HUES64 (cell line): Measurements from ENCODE around the gene ASL.
"Not testable (repeated sequence)": the region's sequence is repeated elsewhere in the genome, so short reads cannot be mapped to it uniquely, and the experiment has no call there.

Experiments used
- H3K27ac ChIP-seq: 2 replicates; pipeline ENCODE4 v1.7.0; 2013; ENCODE audit warnings: low read depth, low read length, inconsistent platforms
- H3K27me3 ChIP-seq: 2 replicates; pipeline ENCODE4 v1.6.1; 2013; ENCODE audit warnings: mild to moderate bottlenecking, low read length; ENCODE audit not compliant: insufficient read depth
- H3K36me3 ChIP-seq: 2 replicates; pipeline ENCODE4 v1.6.1; 2013; ENCODE audit warnings: mild to moderate bottlenecking, low read length; ENCODE audit not compliant: insufficient read depth
- H3K4me1 ChIP-seq: 2 replicates; pipeline ENCODE4 v1.6.1; 2013; ENCODE audit warnings: mild to moderate bottlenecking, low read length, moderate library complexity; ENCODE audit not compliant: insufficient read depth
- H3K4me3 ChIP-seq: 2 replicates; pipeline ENCODE4 v1.5.1; 2013; ENCODE audit warnings: mild to moderate bottlenecking, low read length, moderate library complexity
- H3K9ac ChIP-seq: 2 replicates; pipeline ENCODE4 v1.6.1; 2013; ENCODE audit warnings: mild to moderate bottlenecking, low read depth, low read length
- H3K9me3 ChIP-seq: 2 replicates; pipeline ENCODE4 v1.6.1; 2013; ENCODE audit warnings: low read depth, low read length; ENCODE audit not compliant: insufficient read depth
- WGBS: fragments of 150-250, 120-280 bp; methylation state at CpG from one replicate; pipeline ENCODE4 v1.1.7; 2013; ENCODE audit warnings: missing lambda C conversion rate; 5-methylcytosine and 5-hydroxymethylcytosine counted together

Gene ASL

DNA sequence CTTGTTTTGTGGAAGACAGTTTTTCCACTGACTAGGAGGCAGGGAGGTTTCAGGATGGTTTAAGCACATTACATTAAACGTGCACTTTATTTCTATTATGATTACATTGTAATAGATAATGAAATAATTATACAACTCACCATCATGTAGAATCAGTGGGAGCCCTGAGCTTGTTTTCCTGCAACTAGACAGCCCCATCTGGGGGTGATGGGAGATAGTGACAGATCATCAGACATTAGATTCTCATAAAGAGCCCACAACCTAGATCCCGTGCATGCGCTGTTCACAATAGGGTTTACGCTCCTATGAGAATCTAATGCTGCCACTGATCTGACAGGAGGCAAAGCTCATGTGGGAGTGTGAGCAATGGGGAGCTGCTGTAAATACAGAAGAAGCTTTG is 25.7 kb upstream of the ASL start:
- H3K36me3 ChIP-seq, H3K9me3 ChIP-seq, H3K9ac ChIP-seq, H3K27ac ChIP-seq, H3K4me3 ChIP-seq, H3K27me3 ChIP-seq, H3K4me1 ChIP-seq: not testable (repeated sequence)
- 95% methylated on average over 3 of the region's 4 CpGs for WGBS

DNA sequence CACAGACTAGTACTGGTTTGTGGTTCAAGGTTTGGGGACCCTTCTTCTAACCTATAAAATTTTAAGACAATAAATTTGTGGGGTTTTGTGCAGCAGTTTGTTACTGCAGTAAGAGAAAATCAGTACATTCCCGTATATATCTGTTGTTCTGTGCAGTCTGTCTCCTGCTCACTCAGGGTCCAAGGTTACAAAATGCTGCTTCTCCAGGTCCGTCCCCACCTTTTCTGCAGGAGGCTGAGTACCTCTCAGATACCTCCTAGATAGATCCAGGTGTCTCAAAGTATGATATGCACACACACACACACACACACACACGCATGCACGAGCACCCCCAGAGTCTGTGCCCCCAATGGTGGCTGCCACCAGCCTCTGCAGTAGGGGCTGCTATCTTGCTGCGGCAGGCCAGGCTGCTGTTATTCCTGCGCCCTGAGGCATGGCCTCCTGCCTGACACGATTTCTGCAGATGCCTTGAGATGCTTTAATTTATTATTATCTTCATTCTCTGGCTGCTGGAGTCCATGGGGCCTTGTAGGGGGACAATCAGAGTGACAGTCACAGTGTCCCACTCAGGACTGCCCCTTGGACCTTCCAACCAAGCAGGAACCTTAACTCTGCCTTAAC is 25.2 kb upstream of the ASL start:
- Histone ChIP-seq H3K27ac (no peak overlapping the region), H3K27me3 (no peaks in the 10 kb centered on the region), H3K4me3 (no peak overlapping the region), H3K36me3 (no peaks in the 10 kb centered on the region), H3K9ac (no peak overlapping the region), H3K9me3 (no peaks in the 10 kb centered on the region), H3K4me1 (no peaks in the 10 kb centered on the region)
- 92% methylated on average over 6 of the region's 7 CpGs for WGBS

DNA sequence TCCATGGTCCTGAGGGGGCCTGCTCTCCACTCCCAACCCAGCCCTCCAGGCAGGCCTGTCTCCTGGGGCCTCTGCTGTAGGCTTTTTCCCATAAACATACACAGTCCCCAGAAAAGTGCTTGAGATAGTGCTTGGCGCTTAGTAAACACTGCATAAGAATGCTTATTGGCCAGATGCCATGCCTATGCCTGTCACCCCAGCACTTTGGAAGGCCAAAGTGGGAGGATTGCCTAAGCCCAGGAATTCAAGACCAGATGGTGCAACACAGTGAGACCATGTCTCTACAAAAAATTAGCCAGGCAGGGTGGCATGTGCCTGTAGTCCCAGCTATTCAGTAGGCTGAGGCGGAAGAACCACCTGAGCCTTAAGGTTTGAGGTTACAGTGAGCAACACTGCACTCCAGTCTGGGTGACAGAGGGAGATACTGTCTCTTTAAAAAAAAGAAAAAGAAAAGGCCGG is 24.6 kb upstream of the ASL start:
- H3K27ac ChIP-seq, result no peak overlapping the region
- no peaks in the 10 kb centered on the region for H3K9me3 ChIP-seq
- no peak overlapping the region for H3K9ac ChIP-seq
- H3K4me1 ChIP-seq, result no peaks in the 10 kb centered on the region
- H3K4me3 ChIP-seq, result no peak overlapping the region
- 85% methylated on average over 3 of the region's 3 CpGs for WGBS
- no peaks in the 10 kb centered on the region for H3K36me3 ChIP-seq
- no peaks in the 10 kb centered on the region for H3K27me3 ChIP-seq

DNA sequence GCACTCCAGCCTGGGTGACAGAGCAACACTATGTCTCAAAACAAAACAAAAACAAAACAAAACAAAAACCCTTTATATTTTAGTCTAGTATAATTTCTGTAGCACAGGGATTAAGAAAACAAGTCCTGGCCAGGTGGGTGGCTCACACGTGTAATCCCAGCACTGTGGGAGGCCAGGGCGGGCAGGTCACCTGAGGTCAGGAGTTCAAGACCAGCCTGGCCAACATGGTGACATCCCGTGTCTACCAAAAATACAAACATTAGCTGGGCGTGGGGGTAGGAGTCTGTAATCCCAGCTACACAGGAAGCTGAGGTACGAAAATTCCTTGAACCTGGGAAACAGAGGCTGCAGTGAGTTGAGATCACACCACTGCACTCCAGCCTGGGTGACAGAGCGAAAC is 23.2 kb upstream of the ASL start:
- no peaks in the 10 kb centered on the region for H3K27me3 ChIP-seq
- 82% methylated on average over 5 of the region's 6 CpGs for WGBS

DNA sequence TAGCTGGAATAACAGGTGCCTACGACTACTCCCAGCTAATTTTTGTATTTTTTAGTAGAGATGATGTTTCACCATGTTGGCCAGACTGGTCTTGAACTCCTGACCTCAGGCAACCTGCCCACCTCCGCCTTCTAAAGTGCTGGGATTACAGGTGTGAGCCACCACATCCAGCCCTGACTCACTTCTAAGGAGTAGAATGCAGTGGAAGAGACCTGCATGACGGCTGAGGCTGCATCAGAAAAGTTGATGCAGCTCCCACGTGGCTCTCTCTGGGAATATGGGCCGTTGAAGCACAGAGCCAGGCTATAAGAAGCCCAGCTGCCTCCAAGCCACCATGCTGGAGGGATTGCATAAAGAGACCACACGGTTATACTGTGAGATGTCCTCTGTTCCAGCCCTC is 21.6 kb upstream of the ASL start:
- Histone ChIP-seq H3K9me3 (no peaks in the 10 kb centered on the region), H3K36me3 (no peaks in the 10 kb centered on the region), H3K9ac (no peak overlapping the region), H3K27me3 (no peaks in the 10 kb centered on the region), H3K4me3 (no peak overlapping the region), H3K27ac (no peak overlapping the region), H3K4me1 (no peaks in the 10 kb centered on the region)
- 91% methylated on average over 6 of the region's 6 CpGs for WGBS

More for the DNA sequence above, 23.2 kb upstream of the ASL start:
- Histone ChIP-seq H3K36me3 (no peaks in the 10 kb centered on the region), H3K4me1 (no peaks in the 10 kb centered on the region), H3K9me3 (no peaks in the 10 kb centered on the region), H3K4me3 (no peak overlapping the region), H3K9ac (no peak overlapping the region), H3K27ac (no peak overlapping the region)

DNA sequence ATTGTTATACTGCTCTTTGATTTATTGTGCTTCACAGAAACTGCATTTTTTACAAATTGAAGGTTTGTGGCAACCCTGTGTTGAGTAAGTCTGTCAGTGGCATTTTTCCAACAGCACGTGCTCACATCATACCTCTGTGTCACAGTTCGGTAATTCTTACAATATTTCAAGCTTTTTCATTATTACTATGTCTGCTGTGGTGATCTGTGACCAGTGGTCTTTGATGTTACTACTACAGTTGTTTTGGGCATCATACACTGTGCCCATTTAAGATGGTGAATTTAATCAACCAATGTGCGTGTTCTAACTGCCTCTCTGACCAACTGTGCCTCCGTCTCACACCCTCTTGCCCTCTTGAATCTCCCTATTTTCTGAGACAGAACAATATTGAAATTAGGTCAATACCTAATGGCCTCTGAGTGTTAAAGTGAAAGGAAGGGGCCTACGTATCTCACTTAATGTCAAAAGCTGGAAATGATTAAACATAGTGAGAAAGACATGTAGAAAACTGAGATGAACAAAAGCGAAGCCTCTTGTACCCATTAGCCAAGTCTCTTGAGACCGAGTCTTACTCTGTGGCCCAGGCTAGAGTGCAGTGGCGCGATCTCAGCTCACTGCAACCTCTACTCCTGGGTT is 20.2 kb upstream of the ASL start:
- no peaks in the 10 kb centered on the region for H3K4me1 ChIP-seq
- no peaks in the 10 kb centered on the region for H3K36me3 ChIP-seq
- no peak overlapping the region for H3K4me3 ChIP-seq
- WGBS, result 96% methylated on average over 9 of the region's 9 CpGs
- H3K27me3 ChIP-seq, result no peaks in the 10 kb centered on the region
- H3K27ac ChIP-seq, result no peak overlapping the region
- H3K9me3 ChIP-seq, result no peaks in the 10 kb centered on the region
- no peak overlapping the region for H3K9ac ChIP-seq

DNA sequence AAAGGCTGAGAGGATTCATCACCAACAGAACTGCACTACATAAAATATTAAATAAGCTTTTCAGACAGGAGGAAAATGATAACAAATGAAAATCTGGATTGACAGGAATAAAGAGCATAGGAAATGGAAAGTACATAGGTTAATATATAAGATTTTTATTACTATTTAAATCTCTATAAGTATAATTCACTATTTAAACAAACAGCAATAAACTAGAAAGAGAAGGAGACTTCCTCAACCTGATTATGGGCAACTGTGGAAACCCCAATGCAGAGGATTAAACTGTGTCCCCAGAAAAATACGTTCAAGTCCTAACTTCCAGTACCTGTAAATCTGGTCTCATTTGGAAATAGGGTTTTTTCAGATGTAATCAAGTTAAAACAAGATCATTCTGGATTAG is 14.8 kb upstream of the ASL start:
- H3K27me3 ChIP-seq, result no peaks in the 10 kb centered on the region
- no peak overlapping the region for H3K4me3 ChIP-seq
- H3K4me1 ChIP-seq, result no peaks in the 10 kb centered on the region
- 92% methylated on average over 1 of the region's 1 CpG for WGBS
- H3K36me3 ChIP-seq, result no peaks in the 10 kb centered on the region
- no peak overlapping the region for H3K9ac ChIP-seq
- no peak overlapping the region for H3K27ac ChIP-seq
- 0 out of 2 replicates have a peak, but pooled peaks cover 2% of the 10 kb centered on the region for H3K9me3 ChIP-seq

DNA sequence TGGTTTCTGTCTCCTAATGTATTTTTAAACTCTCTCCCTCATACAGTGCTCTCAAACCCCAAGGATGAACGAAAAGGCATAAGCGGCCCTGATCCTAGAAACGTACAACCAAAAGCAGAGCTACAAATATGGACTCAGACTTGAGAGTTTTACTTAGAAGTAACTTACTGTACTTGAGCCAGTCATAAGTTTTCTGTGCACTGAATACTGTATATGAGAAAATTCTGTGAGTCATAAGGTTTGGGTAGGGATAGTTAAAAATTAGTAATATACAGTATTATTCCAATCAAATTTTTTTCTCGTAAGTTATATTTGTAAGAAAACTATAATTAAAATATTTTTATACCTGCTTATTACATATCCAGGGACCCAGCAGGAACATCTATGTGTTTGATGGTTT is 5.9 kb upstream of the ASL start:
- Histone ChIP-seq H3K9ac (no peak overlapping the region), H3K4me3 (no peak overlapping the region), H3K36me3 (no peaks in the 10 kb centered on the region), H3K9me3 (no peaks in the 10 kb centered on the region), H3K27me3 (no peaks in the 10 kb centered on the region), H3K27ac (no peak overlapping the region), H3K4me1 (no peaks in the 10 kb centered on the region)
- WGBS, result 93% methylated on average over 3 of the region's 4 CpGs

DNA sequence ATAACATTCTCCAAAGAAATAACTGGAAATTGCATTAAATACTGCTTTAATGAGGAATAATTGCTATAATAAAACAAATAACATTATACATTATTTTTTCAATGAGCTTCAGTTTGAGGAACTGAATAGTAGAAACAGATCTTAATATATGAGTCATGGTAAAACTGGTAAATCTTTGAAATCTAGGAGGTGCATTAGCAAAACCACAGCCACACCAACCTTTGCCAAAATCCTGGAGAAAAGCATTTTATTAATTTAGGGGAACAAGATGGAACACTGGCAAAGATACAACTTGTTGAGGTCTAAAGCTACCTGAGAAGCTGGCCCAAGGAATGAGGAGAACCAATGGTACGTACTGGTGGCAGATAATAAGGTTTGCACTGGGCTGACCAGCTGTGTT is 5.4 kb upstream of the ASL start:
- H3K27ac ChIP-seq, result no peak overlapping the region
- H3K9me3 ChIP-seq, result no peaks in the 10 kb centered on the region
- H3K36me3 ChIP-seq, result no peaks in the 10 kb centered on the region
- H3K9ac ChIP-seq, result no peak overlapping the region
- no peak overlapping the region for H3K4me3 ChIP-seq
- whole genome bisulfite sequencing, result 96% methylated on average over 1 of the region's 1 CpG
- H3K4me1 ChIP-seq, result no peaks in the 10 kb centered on the region
- H3K27me3 ChIP-seq, result no peaks in the 10 kb centered on the region

DNA sequence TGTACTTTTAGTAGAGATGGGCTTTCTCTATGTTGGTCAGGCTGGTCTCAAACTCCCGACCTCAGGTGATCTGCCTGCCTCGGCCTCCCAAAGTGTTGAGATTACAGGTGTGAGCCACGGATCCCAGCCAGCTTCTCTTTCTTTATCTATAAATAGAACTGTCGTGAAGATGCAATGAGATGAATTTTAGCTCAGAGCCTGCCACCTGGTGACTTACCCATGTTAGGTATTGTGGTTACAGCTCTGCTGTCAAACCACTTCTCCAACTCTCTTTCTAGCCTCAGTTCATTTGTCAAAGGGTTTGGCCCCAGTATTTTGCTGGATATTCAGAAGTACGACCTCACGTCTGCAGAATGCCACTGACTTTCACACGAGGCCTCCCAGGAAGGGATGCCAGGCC is 3.4 kb upstream of the ASL start:
- H3K9me3 ChIP-seq, H3K9ac ChIP-seq, H3K27me3 ChIP-seq, H3K4me3 ChIP-seq, H3K36me3 ChIP-seq, H3K4me1 ChIP-seq, H3K27ac ChIP-seq: not testable (repeated sequence)
- 87% methylated on average over 6 of the region's 7 CpGs for WGBS

DNA sequence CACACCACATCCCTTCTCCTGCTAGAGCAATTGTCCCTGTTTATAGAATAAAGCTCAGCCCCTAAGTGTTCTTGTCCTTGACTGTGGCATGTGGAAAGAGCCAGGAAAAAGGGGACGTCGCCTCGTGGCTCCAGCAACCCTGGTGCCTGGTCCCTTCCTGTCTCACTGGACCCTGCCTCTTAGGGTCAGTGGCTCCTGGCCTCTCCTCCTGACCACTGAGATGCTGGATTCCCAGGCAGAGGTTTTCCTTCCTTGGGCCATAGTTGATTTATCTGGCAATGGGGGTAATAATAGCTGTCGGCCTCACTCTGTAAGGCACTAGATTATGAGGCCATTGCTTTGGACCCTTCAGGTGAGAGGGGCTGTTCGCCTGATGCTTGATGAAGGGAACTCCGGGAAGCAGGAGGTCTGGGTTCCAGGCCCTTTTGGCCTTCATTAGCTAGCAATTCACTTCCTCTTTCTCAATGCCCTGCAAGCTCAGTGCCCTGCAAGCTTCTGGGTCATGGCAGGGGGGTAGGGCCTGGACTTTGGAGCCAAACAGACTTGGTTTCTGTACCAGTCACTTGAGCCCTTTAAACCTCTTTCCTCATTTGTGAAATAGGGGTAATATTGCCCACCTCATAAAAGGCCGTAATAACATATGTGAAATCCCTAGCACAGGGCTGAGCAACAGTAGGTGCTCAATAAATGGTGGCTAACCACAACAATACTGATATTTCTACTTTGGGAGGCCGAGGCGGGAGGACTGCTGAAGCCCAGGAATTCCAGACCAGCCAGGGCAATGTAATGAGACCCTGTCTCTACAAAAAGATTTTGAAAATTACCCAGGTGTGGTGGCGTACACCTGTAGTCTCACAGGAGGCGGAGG is 1.1 kb downstream of the ASL start:
- Histone ChIP-seq H3K36me3 (peaks cover 4% of the 10 kb centered on the region; the same call in 1 of the 2 replicates), H3K27me3 (no peaks in the 10 kb centered on the region), H3K27ac (no peak overlapping the region), H3K4me3 (peak overlapping the region; percentile 88), H3K9ac (peak overlapping the region; percentile 78), H3K9me3 (no peaks in the 10 kb centered on the region), H3K4me1 (no peaks in the 10 kb centered on the region)
- WGBS, result 84% methylated on average over 11 of the region's 11 CpGs
